ENCODE data around the gene KCNK18.
"Not testable (repeated sequence)": the region's sequence is repeated elsewhere in the genome, so short reads cannot be mapped to it uniquely, and the experiment has no call there.

KCNK18 gene

DNA sequence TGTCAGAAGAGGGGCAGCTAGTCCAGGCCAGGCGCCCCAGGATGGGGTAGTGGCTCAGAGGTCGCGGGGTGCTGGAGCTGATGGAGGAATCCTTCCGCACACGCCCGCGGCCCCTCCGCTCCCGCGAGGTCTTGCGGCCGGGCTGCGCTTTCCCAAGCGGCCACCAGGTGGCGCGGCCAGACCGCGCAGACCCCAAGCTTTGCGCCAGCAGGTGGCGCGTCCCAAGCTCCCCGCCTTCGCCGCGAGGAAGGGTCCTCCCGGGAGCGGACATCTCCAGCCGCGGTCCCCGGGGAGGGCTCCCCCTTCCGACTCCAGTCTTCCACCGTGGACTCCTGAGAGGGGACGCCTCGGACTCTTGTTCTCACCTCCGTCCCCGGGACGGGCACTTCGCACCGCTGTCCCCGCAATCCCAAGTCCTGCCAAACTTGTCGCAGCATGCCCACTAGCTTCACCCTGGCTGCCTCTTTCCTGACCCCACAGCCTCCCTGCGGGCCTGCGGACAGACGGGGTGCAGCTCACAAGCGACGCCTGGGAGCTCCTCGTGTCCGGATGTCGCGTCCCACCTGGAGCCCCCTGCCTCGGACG, 19.4 kb downstream of the KCNK18 start:
- peak; percentile 59 for DNase-seq (ENCODE audit: low read depth, low spot score)
- peak overlapping the region; percentile 48 for H3K4me3 ChIP-seq (ENCODE audit: low read length)

DNA sequence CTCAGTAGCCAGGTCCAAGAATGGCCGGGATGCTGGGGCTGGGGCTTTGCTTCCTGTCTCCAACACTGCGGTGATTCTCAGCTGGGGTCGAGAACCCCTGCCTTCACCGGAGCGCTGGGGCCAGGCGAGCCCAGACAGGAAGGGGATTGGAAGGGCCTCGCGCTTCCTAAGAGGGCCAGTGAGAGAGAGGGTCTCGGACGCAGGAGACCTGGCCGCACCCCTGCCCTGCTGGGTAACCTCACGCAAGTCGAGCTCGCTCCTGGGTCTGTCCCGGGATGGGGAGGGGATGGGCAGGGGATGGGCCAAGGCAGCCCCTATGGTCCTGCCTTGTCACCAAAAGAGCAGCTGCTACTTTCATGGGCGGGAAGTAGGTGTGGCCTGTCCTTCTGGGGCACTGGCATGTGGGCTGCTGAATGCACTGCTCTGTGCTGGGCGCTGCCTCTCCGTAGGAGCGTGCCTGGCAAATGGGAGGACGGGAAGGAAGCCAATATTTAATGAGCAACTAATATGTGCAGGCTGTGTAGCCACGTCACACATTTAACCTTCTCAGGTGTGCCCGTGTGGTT, 20.0 kb downstream of the KCNK18 start:
- H3K4me3 ChIP-seq (ENCODE audit: low read length) = peak overlapping the region; percentile 48
- no peak for DNase-seq (ENCODE audit: low read depth, low spot score)

DNA sequence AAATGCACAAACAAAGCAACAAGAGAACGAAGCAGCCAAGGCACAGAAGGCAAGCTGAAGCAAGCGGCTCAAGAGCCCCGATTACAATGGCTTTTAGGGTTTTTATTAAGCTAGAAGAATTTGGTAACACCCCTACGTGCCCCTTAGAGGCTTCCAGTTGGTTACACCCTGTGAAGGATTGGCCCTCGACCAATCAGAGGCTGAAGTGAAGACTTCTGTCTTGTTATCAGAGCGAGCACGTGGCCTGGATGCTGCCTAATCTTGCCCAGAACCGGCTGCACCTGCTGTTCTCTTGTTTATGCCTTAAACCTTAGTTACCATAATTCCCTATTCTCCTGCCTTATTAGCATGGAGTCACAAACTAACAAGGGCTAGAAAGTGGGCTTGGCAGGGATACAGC, 21.4 kb downstream of the KCNK18 start:
- no peak overlapping the region for H3K4me3 ChIP-seq (ENCODE audit: low read length)
- no peak for DNase-seq (ENCODE audit: low read depth, low spot score)

DNA sequence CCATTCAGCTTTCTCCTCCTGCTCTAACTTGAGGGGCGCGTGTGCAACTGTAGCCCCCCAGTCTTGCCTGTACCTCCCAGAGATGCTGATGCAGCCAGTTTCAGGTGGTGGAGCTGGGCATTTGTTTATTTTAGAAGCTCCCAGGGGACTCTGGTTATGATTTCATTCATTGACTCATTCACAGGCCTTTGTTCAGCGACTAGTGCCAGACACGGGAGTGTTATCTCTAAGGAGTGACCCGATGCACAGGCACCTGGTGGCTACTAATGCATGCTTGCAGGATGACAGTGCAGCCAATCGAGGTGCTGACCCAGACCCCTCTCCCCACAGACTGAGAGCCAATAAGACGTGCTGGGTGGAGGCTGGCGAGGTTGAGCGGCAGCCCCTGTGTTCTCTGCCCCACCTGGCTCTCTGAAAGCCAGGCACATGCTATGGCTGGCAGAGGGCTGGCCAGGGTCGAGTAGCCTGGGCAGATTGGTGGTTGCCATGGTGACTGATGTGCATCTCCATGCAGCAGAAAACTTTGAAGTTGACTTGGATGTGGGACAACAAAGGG, 23.9 kb downstream of the KCNK18 start:
- H3K4me3 ChIP-seq (ENCODE audit: low read length) = no peak overlapping the region
- DNase-seq (ENCODE audit: low read depth, low spot score) = no peak

DNA sequence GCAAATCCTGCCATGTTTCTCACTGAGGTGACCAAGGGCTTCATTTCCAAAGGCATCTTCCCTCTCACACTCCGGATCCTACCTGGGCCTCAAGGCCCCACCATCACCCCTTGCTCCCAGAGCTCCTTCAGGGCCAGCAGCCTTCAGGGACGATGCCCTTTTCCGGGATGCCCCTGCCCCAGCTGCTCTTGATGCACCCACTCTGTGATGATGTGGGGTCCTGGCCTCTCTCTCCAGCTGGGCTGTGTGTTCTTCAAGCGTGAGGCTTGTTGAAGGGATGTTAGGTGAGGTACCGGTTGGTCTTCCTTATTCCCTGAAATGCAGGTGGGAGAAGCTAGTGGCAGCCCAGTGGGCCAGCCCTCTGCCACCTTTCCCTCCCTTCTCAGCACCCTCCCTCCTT, 25.3 kb downstream of the KCNK18 start:
- no peak overlapping the region for H3K4me3 ChIP-seq (ENCODE audit: low read length)
- DNase-seq (ENCODE audit: low read depth, low spot score) = no peak

DNA sequence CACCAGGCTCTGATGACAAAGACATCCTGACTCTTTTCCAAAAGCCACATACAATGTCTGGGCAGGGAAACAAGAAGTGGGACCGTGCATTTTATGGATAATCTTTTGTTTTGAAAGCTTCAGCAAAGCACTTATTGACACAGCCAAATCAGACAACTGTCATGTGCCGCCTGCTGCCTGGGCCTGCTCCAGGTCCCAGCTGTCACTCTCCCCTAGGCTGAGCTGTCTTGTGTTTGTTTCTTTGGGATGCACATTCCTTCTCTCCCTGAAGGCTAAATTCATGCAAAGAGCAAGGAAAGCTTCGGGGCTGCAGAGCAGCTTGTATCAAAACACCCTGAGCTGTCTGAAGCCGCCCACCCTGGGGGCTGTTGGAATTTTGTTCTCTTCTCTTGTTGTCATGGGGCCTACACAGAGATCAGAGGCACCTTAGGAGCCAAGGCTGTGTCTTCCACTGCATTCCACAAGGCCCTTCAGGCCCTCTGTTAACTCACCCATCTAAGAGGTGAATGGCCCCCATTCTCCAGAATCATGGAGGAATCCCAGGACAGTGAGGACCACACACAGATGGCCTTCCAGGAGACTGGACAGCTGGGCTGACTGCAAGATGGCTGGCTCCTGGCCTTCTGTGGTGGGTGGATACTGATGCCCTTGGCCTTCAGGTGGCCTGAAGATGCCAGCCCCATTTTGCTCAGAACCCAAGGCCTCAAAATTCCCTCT, 25.8 kb downstream of the KCNK18 start:
- no peak overlapping the region for H3K4me3 ChIP-seq (ENCODE audit: low read length)
- no peak for DNase-seq (ENCODE audit: low read depth, low spot score)

DNA sequence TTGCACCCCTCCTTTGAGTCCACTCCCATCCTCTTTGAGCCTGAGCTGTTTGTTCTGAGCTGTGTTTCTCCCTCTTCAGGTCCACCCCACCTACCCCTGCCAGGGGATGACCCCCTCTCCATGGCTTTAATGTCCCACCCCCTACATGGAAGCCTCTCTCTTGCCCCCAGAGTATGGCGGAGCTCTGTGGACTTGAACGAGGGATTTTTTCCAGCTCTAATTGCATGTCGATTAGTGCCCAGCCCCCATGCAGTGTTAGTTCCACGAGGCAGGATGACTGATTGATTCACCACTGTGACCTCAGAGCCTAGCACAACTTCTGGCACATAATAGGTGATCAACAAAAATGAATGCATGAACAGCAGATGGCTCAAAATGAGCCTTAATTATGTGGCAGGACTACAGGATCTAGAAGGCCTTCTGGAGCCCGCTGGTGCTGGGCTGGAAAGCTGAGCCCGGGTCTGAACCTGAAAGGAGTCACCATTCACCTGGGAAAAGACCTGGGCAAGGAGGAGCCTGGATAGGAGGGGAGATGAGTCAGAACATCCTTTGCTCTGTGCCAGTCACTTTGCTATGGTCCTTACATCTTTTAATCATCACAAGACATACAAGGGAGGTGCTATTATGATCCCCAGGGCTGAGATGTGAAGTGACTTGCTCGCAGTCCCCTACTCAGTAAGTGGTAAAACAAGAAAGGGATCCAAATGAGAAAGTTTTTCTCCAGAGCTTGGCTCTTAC, 26.6 kb downstream of the KCNK18 start:
- no peak overlapping the region for H3K4me3 ChIP-seq (ENCODE audit: low read length)
- no peak for DNase-seq (ENCODE audit: low read depth, low spot score)

DNA sequence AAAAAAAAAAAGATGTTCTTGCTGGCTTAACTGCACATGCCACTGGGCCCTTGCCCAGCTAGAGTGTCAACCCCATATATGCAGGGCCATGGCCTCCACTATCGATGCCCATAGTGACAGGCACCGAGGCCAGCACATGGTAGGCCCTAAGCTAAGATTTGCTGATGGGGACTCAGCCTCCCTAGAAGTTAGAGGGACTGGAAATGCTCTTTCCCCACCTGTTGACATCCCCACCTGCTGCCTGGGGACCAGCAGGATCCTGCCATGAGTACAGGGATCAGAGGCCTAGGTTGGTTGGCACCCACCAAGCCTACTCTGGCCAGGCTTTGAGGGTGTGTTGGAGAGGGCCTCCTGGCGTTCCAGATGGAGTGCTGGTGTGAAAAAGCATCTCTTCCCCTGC, 27.6 kb downstream of the KCNK18 start:
- no peak for DNase-seq (ENCODE audit: low read depth, low spot score)
- H3K4me3 ChIP-seq (ENCODE audit: low read length) = no peak overlapping the region

DNA sequence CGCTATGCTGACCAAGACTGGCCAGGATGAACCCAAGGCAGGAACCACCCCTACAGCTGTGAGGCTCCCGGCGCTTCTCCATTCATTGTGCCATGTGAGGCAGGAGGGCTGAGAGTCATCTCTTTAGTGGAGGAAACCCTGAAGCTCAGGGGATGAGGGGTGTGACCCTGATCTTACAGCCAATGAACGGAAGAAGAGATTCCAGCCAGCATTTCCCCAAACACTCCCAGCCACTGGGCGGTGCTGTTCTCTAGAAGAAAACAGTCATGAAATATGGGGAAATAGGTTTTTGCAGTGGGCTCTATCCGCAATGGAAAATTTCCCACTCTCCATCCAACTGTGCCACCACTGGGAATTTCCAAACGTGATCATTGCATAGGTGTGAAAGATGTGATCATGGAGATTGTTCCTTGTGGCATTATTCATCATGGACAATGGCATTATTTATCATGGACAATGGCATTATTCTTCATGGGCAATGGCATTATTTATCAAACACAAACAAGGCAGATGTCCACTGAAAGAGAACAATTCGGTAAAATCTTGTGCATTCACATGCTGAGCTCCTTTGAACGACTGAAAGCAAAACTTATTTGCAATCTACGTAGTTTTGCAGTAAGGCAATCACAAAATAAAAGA, 29.6 kb downstream of the KCNK18 start:
- peak; percentile 65 for DNase-seq (ENCODE audit: low read depth, low spot score)
- no peak overlapping the region for H3K4me3 ChIP-seq (ENCODE audit: low read length)

DNA sequence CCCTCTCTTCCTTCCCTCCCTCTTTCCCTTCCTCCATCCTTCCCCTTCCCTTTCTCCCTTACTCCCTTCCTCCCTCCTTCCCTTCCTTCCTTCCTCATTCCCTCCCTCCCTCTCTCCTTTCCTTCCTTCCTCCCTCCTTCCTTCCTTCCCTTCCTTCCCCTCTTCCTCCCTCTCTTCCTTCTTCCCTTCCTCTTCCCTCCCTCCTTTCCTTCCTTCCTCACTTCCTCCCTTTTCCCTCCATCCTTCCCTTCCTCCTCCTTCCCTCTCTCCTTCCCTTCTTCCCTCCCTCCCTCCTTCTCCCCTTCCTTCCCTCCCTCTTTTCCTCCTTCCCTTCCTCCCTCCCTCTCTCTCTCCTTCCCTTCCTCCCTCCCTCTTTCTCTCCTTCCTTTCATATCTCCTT, 30.9 kb downstream of the KCNK18 start:
- H3K4me3 ChIP-seq (ENCODE audit: low read length) = no peak overlapping the region
- no peak for DNase-seq (ENCODE audit: low read depth, low spot score)

DNA sequence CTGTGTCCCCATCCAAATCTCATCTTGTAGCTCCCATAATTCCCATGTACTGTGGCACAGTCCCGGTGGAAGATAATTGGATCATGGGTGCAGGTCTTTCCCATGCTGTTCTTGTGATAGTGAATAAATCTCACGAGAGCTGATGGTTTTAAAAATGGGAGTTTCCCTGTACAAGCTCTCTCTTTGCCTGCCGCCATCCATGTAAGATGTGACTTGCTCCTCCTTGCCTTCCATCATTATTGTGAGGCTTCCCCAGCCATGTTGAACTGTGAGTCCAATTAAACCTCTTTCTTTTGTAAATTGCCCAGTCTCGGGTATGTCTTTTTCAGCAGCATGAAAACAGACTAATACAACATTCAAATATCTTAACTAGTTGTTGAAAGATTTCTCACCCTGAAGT, 32.8 kb downstream of the KCNK18 start:
- DNase-seq (ENCODE audit: low read depth, low spot score) = not testable (repeated sequence)

DNA sequence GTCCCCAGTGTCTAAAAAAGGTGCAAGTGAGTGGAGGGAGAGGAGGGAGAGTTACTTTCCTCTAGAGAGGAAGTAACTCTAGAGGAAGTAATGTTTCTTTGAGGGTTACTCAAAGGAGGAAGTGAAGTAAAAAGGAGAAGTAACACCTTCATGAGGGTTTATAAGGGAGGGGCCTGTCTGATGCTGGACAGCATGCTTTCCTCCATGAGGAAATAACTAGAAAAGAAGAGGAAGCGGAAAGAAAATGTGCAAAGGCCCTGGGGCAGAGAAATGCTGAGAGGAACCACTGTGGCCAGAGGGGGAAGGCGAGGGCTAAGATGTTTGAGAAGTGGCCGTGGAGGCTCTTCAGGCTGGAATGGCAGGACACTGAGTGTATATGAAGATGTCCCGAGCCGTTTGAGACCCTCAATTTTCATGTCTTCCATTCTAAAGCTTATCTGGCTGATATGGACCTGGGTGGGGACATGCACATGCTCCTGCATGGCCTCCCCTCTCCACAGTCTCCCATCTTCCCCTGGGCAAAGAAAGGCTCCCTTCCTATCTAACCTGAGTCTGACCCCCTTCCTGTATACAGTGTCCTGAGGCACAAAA, 40.2 kb downstream of the KCNK18 start:
- no peak for DNase-seq (ENCODE audit: low read depth, low spot score)
- H3K4me3 ChIP-seq (ENCODE audit: low read length) = no peak overlapping the region

More for the DNA sequence above, 32.8 kb downstream of the KCNK18 start:
- H3K4me3 ChIP-seq (ENCODE audit: low read length) = not testable (repeated sequence)

DNA sequence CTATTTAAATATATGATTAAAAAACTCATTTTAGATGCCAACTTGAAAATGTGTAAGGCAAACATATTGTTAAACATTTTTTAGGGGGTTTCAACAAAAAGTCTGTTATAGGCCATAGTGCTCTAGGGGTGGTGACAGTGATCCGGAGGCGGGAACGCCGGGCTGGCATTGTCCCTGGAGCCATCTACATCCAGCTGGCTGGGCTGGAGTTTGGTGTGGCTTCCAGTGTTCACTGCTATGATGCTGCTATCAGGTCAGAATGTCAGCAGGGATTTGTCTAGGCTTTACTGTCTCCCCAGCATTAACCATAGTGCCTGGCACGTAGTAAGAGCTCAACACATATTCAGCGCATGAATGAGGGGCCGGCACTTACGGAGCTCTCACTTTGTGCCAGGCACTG, 41.8 kb downstream of the KCNK18 start:
- no peak for DNase-seq (ENCODE audit: low read depth, low spot score)
- no peak overlapping the region for H3K4me3 ChIP-seq (ENCODE audit: low read length)

DNA sequence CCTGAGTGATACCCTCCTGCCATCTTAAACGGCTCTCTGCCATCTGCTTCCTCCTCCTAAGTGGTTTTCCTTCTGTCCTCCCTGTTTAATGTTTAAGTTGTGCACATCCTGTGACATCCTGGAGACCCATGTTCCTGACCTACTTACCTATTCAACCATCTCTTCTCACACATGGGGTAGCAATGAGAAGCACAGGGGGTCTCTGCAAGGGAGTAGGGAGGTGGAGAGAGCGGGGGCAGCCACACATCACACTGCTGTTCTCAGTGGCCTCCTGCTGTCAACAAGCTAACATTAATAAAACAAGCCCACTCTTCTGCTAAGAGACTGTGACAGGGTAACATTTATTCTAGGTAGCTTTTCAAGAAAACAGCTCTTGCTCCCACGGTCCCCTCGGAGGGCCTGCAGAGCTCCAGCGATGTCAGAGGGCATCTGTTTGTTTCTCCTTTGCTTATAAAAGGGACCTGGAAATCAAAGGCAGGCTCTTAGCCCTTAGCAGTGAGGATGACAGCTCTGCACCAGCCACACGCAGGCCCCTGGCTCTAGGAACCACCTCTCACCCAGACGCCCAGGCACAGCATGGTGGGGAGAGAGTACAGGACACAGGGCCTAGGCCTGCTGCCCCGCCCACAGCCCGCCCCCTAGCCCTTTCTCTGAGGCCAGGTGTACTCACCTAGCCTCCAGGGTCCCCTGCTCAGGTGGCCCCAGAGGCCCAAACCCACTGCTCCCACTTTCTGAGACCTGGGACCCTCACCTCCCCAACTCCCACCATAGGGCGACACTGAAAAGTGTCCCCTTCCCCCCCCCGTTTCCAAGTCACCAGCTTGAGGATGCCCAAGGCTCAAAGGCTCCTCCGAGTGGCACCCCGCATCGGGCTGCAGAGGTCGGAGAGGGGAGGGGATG, 42.7 kb downstream of the KCNK18 start:
- no peak overlapping the region for H3K4me3 ChIP-seq (ENCODE audit: low read length)
- DNase-seq (ENCODE audit: low read depth, low spot score) = no peak

DNA sequence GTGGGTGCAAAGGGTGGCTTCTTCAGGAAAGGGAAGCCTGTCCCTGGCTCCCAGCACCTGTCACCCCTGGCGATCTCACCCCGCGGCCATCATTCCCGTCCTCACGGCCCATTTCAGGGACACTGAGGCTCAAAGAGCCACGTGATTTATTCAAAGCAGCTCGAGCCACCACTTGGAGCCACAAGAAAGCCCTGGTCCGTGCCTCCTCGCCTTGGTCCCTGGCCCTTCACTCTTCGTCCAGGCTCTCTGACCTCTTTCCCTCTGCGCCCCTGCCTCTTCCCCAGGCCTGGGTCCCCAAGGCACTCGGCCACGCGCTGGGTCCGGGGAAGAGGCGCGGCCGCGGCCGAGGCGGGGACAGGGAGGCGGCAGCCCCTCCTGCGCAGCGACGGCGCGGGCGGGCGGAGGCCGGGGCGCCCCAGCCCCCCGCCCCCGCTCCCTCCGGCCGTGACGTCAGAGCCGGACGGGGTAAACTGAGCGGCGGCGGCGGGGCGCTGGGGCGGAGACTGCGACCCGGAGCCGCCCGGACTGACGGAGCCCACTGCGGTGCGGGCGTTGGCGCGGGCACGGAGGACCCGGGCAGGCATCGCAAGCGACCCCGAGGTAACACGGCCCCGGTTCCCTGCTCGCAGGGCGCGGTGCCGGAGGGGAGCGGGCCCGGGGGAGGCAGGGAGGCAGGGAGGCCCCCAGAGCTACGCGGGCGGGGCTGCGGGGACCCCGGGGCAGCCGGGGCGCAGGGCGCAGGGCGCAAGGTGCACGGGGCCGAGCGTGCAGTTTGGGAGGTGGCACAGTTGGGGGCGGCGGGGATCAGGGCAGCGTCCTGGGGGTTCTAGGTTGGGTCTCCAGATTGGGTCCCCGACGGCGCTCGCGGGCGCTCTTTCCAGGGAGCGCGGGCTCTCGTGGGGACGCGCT, 43.6 kb downstream of the KCNK18 start, which contains the start of gene SLC18A2:
TSS of gene SLC18A2 (plus strand) at position 494 of the 909 bp plus-strand sequence. CDS start 580 bp downstream, outside the sequence.
- no peak for DNase-seq (ENCODE audit: low read depth, low spot score)
- peak within 1 kb of the TSS; percentile 20 for H3K4me3 ChIP-seq (ENCODE audit: low read length)

DNA sequence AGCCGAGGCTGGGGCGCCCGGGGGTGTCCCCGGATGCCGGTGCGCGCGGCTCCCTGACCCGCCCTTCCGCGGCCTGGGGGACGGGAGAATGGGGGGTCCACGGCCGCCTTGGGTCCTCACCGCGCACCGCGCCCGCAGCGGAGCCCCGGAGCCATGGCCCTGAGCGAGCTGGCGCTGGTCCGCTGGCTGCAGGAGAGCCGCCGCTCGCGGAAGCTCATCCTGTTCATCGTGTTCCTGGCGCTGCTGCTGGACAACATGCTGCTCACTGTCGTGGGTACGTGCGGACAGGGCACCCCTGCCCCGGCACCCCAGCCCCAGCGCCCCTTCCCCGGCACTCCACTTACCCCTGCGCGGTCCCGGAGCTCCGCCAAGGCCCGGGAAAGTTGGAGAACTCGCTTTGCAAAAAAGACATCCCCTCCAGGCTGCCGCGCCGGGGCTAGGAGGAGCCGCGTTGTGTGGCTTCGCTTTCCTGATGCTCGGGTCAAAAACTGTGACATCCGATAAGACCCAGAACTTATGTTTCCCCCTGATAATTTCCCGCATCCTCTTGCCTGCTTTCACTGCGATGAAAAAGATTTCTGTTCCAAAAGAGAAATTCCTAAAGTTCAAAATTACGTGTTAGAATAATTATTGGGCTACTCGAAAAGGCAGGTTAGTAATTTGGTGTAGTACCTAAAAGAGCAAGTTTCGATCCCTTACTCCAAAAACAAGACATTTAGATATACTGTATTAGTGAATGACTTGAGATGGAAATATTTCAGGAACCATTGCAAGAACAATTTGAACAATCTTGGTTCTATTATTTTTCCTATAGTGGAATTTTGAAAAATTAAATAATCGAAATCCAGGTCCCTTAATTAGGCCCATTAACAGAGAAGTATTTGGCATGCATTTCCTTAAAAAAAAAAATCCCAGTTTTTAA, 44.5 kb downstream of the KCNK18 start:
- no peak for DNase-seq (ENCODE audit: low read depth, low spot score)
- H3K4me3 ChIP-seq (ENCODE audit: low read length) = no peak overlapping the region

All from Jurkat, Clone E6-1 (cell line).